HG02981 (cell line): ENCODE results near the gene MEIS3.
"Not testable (repeated sequence)": the region's sequence is repeated elsewhere in the genome, so short reads cannot be mapped to it uniquely, and the experiment has no call there.

ENCODE experiments used
- ATAC-seq: cut with Tn5 transposase; IDR thresholded peaks from one replicate; pipeline ENCODE4 v1.9.1; 2021; ENCODE audit warnings: mild to moderate bottlenecking, moderate library complexity; ENCODE audit not compliant: unreplicated experiment

The MEIS3 gene

DNA sequence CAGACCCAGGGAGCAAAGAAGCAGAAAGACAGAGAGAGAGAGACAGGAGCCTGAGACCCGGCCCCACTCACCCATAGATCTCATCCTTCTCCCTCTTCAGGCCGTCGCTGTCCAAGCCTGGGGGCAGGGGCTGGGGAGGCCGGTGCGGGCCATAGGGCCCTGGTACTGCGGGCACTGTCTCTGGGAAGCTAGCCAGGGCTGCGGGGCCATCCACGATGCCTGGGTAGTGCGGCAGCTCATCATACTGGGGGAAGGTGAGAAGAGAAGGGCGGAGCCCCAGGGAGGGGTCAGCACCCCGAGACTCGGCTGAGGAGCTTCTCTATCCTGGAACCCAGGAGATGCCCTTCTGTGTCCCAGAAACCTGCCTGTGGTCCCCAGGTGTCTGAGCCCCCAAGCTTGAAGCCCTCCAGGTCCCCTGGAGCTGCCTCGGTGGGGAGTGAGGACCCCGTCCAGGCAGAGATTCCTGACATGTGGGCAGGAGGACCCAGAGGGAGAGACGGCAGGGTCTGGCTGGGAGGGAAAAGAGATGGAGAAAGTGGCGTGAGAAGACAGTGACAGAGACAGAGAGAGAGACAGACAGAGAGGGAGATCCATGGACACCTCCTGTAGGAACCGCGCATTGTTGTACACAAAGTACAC, 2.1 kb downstream of the MEIS3 start:
- ATAC-seq = no peak

DNA sequence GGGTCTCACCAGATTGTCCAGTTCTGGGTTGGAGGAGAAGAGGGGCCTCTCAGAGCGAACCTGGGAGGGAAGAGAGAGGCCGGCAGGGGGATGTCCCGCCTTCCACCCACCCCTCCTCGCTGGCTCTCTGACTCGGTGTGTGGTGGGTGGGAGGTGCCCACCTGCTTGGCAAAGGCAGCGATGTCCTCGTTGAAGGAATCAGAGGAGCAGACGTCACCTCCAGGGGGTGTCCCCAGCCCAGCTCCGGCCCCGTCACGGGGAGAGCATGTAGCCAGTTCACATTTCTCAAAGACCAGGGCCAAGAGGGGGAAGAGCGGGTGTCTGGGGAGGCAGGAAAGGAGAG, 2.7 kb downstream of the MEIS3 start:
- no peak for ATAC-seq

DNA sequence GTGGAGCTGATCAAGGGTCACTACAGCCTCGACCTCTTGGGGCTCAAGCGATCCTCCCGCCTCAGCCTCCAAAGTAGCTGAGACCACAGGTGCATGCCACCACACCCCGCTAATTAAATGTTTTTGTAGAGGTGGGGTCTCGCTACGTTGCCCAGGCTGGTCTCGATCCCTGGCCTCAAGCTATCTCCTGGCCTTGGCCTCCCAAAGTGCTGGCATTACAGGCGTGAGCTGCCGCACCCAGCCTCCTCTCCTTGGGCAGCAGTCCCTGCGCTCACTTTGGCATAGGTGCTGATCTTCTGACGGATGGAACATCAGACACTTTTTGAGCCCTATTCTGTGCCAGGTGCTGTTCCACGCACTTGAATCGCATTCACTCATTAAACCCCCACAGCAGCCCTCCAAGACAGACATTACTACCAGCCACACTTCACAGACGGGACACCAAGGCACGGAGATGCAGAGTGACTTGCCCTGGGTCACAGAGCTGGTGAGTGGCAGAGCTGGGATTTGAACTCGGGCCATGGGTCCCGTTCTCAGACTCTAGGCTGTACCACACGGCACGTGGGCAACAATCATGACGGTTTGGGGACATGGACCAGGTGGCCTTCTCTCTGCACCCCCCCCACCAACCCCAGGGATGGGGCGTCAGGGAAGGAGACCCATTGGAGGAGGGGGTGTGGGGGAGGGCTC, 3.2 kb downstream of the MEIS3 start:
- no peak for ATAC-seq

- no peak for ATAC-seq
Observed at GRCh38 chr19:47414469-47414868, 4.9 kb downstream of the MEIS3 start.

- no peak for ATAC-seq
Observed at GRCh38 chr19:47413941-47414340, 5.4 kb downstream of the MEIS3 start.

DNA sequence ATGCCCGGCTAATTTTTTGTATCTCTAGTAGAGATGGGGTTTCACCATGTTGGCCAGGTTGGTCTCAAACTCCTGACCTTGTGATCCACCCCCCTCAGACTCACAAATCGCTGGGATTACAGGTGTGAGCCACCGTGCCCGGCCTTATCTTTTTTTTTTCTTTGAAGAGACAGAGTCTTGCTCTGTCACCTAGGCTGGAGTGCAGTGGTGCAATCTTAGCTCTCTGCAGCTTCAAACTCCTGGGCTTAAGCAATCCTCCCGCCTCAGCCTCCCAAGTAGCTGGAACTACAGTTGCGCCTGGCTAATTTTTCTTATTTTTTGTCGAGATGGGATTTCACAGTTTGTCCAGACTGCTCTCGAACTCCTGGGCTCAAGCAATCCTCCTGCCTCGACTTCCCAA, 7.6 kb downstream of the MEIS3 start:
- ATAC-seq = not testable (repeated sequence)

DNA sequence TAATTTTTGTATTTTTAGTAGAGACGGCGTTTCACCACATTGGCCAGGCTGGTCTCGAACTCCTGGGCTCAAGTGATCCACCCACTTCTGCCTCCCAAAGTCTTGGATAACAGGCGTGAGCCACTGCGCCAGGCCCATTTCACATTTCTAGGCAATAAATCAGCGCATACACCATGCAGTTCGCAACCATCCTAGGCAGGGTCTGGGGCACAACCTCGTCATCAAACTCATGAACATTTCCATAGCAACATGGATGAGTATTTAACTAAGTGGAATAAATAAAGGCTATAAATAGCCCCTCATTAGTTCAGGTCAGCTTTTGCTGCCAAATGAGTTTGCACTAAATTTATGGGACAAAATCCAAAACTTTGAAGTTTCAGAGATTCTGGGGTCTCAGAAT, 8.2 kb downstream of the MEIS3 start:
- ATAC-seq = no peak

- ATAC-seq = no peak
Observed at GRCh38 chr19:47408156-47408938, 11.0 kb downstream of the MEIS3 start.

DNA sequence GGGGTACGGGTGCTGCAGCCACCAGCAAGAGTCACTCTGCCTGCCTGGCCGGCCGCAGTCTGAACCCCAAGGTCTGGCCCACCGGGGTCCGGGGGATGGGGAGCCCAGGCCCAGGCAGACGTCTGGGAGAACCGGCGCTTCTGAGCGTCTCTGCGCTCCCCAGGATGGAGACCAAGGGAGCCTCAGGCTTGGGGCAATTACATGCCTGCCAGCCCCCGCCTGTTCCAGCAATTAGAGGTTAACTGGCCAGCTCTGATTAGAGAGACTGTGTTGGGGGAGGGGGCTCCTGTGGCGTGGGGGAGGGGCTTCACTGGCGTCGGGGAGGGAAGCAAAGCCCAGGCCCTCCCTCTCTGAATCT, 11.9 kb downstream of the MEIS3 start:
- no peak for ATAC-seq

GRCh38 chr19:47406711-47407416, 12.5 kb downstream of the MEIS3 start:
- ATAC-seq = no peak

- no peak for ATAC-seq
Observed at GRCh38 chr19:47405854-47406417, 13.4 kb downstream of the MEIS3 start.

DNA sequence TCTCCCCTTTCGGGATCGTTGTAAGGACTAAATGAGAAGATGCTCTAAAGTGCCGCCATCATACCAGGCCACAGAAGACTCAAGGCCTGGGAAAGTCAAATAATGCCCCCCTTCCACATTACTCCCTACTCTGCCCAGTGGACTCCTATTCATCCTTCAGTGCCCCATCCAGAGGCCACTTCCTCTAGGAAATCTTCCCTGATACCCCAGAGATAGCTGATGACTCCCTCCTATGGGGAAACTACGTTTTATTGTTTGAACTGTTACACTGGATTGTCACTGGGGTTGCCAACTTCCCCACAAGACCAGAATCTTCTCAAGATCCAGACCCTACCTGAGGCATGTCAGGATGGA, 14.2 kb downstream of the MEIS3 start:
- no peak for ATAC-seq

DNA sequence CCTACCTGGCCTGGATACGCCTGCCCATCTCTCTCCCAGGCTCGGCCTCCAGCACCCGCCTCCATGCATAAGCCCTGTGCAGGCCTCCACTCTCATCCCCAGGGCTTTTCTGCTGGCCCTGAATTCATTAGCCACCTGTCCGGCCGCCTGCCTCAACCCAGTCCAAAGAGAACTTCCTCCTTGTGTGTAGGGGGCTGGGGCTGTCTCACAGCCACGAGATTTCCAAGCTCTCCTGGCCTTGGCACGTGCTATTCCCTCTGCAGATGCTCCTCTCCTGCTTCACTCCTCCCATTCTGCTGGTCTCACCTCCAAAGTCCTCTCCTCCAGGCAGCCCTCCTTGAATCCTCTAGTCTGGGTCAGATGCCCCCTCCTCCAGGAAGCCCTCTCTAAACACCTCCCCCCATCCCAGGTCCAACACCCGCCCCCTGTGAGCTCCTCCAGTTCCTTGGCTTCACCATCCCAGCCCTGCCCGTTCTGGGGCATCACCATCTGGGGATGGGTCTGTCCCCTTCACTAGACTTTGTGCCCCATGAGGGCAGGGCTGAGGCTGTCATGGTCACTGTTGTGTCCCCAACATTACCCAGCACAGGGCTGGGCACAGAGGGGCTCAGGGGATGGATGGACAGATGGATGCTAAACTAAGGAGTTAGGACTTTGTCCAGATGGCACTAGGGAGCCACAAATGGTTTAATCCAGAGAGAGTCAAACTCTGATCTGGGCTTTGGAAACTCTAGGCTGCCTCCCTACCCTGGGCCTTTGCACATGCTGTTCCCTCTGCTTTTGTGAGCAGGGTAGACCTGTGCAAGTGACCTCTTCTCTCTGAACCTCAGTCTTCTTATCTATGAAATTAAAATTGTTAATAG, 14.8 kb downstream of the MEIS3 start:
- ATAC-seq = no peak

GRCh38 chr19:47402504-47402903, 16.8 kb downstream of the MEIS3 start:
- ATAC-seq = no peak

DNA sequence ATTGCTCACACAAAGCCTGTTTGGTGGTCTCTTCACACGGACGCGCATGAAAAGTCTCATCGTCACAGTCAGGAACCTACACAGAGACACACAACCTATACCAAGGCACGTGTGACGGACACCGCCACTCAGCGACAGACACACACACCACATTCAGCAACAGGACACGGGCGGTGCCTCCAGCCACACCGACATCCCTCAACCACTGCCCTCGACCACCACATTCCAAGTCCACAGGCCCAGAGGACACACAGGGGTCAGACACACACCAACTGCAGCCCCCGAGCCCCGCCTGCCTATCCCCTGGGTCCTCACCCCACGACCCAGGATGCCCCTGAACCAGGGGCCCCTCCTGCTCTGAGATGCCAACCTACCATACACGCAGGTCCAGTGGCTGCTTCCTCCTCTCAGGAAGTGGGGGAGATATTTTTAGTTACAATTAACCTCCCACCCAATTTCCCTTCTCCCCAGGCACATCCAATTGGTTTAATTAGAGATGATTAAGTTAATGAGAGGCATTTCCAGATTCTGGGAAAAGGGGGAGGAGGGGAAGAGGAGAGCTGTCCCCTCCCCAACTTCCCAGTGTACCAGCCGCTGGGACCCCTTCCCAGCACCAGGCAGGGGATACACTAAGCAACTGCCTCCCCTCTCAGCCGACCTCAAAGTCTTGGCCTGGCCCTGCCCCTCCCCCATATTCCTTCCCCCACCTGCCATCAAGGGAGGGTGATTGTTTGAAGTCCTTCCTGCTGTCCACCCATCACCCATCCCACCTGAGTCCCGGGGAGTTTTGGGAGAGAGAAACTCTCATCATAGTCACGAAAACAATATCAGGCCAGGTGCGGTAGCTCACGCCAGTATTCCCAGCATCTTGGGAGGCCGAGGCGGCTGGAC, 20.4 kb downstream of the MEIS3 start:
- ATAC-seq = no peak

DNA sequence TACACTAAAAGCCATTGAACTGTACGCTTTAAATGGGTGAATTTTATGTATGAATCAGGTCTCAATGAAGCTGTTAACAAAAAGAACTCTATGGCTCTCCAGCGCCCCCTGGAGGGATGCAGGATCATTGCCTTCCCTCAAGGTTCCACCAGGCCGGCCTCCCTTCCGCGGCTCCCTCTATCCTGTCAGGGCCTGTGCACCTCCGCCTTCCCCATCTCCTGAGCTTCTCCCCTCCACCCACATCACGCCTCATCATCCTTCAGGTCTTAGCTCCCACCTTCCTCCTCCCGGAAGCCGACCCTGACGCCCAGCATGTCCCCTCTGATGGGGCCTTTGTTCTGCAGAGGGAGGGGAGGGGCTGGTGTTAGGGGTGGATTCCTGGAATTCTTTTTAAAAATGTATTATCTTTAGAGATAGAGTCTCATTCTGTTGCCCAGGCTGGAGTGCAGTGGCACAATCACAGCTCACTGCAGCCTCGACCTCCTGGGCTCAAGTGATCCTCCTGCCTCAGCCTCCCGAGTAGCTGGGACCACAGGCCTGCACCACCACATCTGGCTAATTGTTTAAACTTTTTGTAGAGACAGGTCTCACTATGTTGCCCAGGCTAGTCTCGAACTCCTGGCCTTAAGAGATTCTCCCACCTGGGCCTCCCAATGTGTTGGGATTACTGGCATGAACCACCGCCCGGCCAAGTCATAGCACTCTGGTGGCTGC, 27.7 kb downstream of the MEIS3 start:
- no peak for ATAC-seq

DNA sequence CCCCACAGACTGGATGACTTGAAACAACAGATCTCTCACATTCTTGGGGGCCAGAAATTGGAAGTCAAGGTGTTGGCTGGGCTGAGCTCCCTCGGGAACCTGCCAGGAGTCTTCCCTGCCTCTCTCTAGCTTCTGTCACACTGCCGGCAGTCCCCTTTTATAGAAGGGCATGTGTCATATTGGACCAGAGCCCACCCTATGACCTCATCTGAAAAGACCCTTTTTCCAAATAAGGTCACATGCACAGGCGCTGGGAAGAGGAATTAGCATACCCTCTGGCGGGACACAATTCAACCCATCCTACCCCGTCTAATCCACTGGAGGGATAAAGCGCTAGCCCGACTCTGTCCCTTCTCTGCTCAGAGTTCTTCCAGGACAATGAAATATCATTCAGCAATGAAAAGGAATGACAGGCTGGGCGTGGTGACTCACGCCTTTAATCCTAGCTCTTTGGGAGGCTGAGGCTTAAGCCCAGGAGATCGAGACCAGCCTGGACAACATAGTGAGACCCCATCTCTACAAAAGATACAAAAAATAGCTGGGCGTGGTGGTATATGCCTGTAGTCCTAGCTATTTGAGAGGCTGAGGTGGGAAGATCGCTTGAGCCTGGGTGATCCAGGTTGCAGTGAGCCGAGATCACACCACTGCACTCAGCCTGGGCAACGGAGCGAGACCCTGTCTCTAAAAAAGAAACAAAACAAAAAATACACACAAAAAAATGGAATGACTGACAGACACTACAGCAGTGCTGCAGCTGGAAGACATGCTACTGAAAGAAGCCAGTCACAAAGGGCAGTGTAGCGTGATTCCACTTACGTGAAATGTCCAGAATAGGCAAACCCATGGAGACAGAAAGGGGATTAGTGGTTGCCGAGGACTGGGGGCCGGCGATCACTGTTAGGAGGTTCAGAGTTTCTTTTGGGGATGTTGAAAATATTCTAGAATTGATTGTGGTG, 28.5 kb downstream of the MEIS3 start:
- ATAC-seq = no peak

DNA sequence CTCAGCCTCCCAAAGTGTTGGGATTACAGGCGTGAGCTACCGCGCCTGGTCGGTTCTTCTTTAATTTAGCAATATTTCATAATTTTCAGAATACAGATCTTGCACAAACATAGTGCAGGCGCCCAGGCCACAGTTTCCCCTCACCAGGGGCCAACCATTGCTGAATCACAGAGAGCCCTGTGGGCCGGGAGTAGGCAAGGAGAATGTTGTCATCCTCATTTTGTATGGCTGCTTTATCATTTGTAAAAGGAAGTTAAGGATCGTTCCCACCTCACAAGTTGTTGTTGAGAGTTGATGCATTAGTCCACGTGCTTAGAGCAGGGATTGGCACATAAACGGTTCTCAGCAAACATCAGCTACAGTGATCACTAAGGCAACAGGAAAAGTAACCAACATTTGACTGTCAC, 30.2 kb downstream of the MEIS3 start:
- no peak for ATAC-seq
